Mesendoderm (in vitro differentiated cells): ENCODE measurements around the gene AK4.
A peak's percentile ranks its signal among the peaks of the same experiment; 100 is the strongest.
"Not testable (repeated sequence)": the region's sequence is repeated elsewhere in the genome, so short reads cannot be mapped to it uniquely, and the experiment has no call there.

Experiments
- DNase-seq: peaks from one replicate; pipeline ENCODE4 v3.0.0; 2013
- H2AK5ac ChIP-seq: 2 replicates; pipeline ENCODE4 v1.6.1; 2013; ENCODE audit warnings: low read length, inconsistent platforms
- H2BK120ac ChIP-seq: 2 replicates; pipeline ENCODE4 v1.6.1; 2013; ENCODE audit warnings: low read depth, mild to moderate bottlenecking, low read length, moderate library complexity, mixed read lengths
- H2BK15ac ChIP-seq: replicated peaks from 2 replicates; pipeline ENCODE4 v1.6.1; 2013; ENCODE audit warnings: low read depth, mild to moderate bottlenecking, moderate library complexity
- H2BK5ac ChIP-seq: 2 replicates; pipeline ENCODE4 v1.6.1; 2013; ENCODE audit warnings: low read length, inconsistent platforms
- H3K18ac ChIP-seq: 2 replicates; pipeline ENCODE4 v1.6.1; 2013; ENCODE audit warnings: mild to moderate bottlenecking, low read length, mixed read lengths
- H3K23ac ChIP-seq: one replicate; pipeline ENCODE4 v1.6.1; 2013; ENCODE audit warnings: low read length
- H3K27ac ChIP-seq: 2 replicates; pipeline ENCODE4 v1.5.1; 2013; ENCODE audit warnings: low read depth, mild to moderate bottlenecking, inconsistent platforms, low read length, moderate library complexity
- H3K27me3 ChIP-seq: 2 replicates; pipeline ENCODE4 v1.6.1; 2013; ENCODE audit warnings: low read length, control low read depth, mild to moderate bottlenecking, inconsistent platforms; ENCODE audit not compliant: insufficient read depth, poor library complexity
- H3K36me3 ChIP-seq: 2 replicates; pipeline ENCODE4 v1.6.1; 2013; ENCODE audit warnings: low read length, inconsistent platforms; ENCODE audit not compliant: control insufficient read depth, insufficient read depth
- H3K4ac ChIP-seq: one replicate; pipeline ENCODE4 v1.6.1; 2013; ENCODE audit warnings: low read depth, mild to moderate bottlenecking, low read length, moderate library complexity
- H3K4me1 ChIP-seq: 2 replicates; pipeline ENCODE4 v1.6.1; 2013; ENCODE audit warnings: low read depth, low read length, inconsistent platforms; ENCODE audit not compliant: control insufficient read depth
- H3K4me2 ChIP-seq: 2 replicates; pipeline ENCODE4 v1.6.1; 2013; ENCODE audit warnings: low read length
- H3K4me3 ChIP-seq: 2 replicates; pipeline ENCODE4 v1.5.1; 2013; ENCODE audit warnings: mild to moderate bottlenecking, low read length
- H3K56ac ChIP-seq: one replicate; pipeline ENCODE4 v1.6.1; 2013; ENCODE audit warnings: low read length
- H3K79me1 ChIP-seq: 2 replicates; pipeline ENCODE4 v1.6.1; 2013; ENCODE audit warnings: low read length, inconsistent platforms
- H3K79me2 ChIP-seq: 2 replicates; pipeline ENCODE4 v1.6.1; 2013; ENCODE audit warnings: mild to moderate bottlenecking, low read length; ENCODE audit not compliant: control insufficient read depth, insufficient read depth
- H3K9ac ChIP-seq: 2 replicates; pipeline ENCODE4 v1.6.1; 2013; ENCODE audit warnings: low read length, inconsistent platforms
- H4K5ac ChIP-seq: one replicate; pipeline ENCODE4 v1.6.1; 2013; ENCODE audit warnings: low read length
- H4K8ac ChIP-seq: one replicate; pipeline ENCODE4 v1.6.1; 2013; ENCODE audit warnings: low read depth, mild to moderate bottlenecking, control low read depth, low read length, moderate library complexity
- WGBS: extraction: QIAGEN DNeasy Blood & Tissue Kit; methylation state at CpG from one replicate; pipeline ENCODE4 v1.1.7; 2013; ENCODE audit warnings: low lambda C conversion rate, missing lambda C conversion rate; ENCODE audit not compliant: insufficient coverage; ENCODE audit errors: extremely low coverage; 5-methylcytosine and 5-hydroxymethylcytosine counted together

Gene AK4

DNA sequence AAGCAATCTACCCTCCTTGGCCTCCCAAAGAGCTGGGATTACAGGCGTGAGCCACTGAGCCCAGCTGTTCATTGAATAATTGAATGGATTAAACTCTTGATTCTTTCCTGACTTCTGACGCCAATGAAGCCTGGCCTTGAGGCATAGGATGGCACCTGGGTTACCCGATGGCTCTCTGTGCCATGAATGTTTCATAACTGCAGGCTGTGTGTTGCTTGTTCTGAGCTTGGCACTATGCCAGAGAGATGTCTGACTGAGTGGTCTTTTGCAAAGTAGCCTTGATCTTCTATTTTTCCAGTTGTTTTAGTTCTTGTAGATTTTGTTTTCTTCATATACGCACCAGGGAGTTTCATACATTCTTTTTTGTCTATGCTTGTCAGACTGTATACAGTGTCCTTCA lies 38.5 kb upstream of the AK4 start:
- Histone ChIP-seq H3K4me3 (no peak overlapping the region), H3K79me2 (no peaks in the 10 kb centered on the region), H4K5ac (no peak overlapping the region), H2BK5ac (no peak overlapping the region), H2BK15ac (no peak overlapping the region), H3K36me3 (no peaks in the 10 kb centered on the region), H3K79me1 (no peaks in the 10 kb centered on the region), H3K4me2 (no peak overlapping the region), H3K27me3 (no peaks in the 10 kb centered on the region), H3K4ac (no peak overlapping the region), H3K23ac (no peak overlapping the region), H2BK120ac (no peak overlapping the region), H3K4me1 (no peaks in the 10 kb centered on the region), H3K9ac (no peak overlapping the region), H2AK5ac (no peak overlapping the region), H3K18ac (no peak overlapping the region), H3K56ac (no peak overlapping the region), H3K27ac (no peak overlapping the region), H4K8ac (no peak overlapping the region)
- WGBS, result no CpG with 5 or more reads among the region's 4 CpGs
- no peak for DNase-seq

DNA sequence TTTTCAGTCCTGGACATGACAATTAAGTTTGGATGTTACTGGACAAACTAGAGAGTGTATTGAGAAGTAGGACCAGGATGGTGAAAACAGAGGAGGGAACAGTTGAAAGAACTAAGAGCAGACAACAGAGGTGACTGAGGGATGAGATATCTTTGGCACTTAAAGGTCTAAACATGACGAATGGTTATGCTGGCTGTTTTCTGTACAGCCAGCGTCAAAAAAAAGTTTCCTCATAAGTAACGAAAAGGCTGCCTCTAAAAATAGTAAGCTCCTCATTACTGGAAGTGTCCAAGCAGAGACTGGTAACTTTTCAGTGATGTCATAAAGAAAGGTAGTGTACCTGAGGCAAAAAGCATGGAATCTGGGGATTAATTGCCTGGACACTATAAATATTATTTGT lies 35.2 kb upstream of the AK4 start:
- H3K9ac ChIP-seq, result no peak overlapping the region
- H2BK5ac ChIP-seq, result no peak overlapping the region
- no peak overlapping the region for H2BK120ac ChIP-seq
- H3K36me3 ChIP-seq, result no peaks in the 10 kb centered on the region
- no peaks in the 10 kb centered on the region for H3K79me1 ChIP-seq
- WGBS, result no CpG with 5 or more reads among the region's 3 CpGs
- H4K5ac ChIP-seq, result no peak overlapping the region
- no peak overlapping the region for H3K23ac ChIP-seq
- no peak for DNase-seq
- H3K4ac ChIP-seq, result no peak overlapping the region
- no peak overlapping the region for H3K56ac ChIP-seq
- H3K4me3 ChIP-seq, result no peak overlapping the region
- H4K8ac ChIP-seq, result no peak overlapping the region
- no peak overlapping the region for H3K18ac ChIP-seq
- no peak overlapping the region for H2BK15ac ChIP-seq
- no peak overlapping the region for H2AK5ac ChIP-seq
- no peaks in the 10 kb centered on the region for H3K79me2 ChIP-seq
- no peak overlapping the region for H3K27ac ChIP-seq
- no peaks in the 10 kb centered on the region for H3K27me3 ChIP-seq
- no peak overlapping the region for H3K4me2 ChIP-seq
- no peaks in the 10 kb centered on the region for H3K4me1 ChIP-seq

DNA sequence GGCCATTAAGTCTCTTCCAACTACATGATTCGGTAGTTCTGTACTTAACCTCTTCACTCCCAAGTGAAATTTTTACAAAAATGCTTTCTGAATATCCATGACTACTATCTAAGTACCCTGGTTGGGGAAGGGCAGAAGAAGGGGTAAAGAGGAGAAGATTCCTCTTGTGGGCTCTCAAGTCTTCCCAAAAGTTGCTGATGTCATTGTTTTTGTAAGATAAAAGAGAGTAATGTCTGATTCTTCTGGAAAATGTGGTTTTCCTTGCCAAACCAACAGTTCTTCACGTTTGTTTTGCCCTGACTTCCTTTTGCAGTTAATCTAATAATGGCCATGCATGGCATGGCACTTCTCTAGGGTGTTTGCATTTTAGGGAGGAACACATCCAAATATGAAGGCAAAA lies 34.7 kb upstream of the AK4 start:
- H2BK15ac ChIP-seq, result no peak overlapping the region
- H3K56ac ChIP-seq, result no peak overlapping the region
- H2BK5ac ChIP-seq, result no peak overlapping the region
- no peak overlapping the region for H3K27ac ChIP-seq
- no peak overlapping the region for H3K4ac ChIP-seq
- WGBS, result no CpG with 5 or more reads among the region's 2 CpGs
- H2AK5ac ChIP-seq, result no peak overlapping the region
- H2BK120ac ChIP-seq, result no peak overlapping the region
- no peaks in the 10 kb centered on the region for H3K4me1 ChIP-seq
- no peak overlapping the region for H3K4me3 ChIP-seq
- no peak overlapping the region for H3K18ac ChIP-seq
- H3K4me2 ChIP-seq, result no peak overlapping the region
- no peaks in the 10 kb centered on the region for H3K36me3 ChIP-seq
- no peak overlapping the region for H4K5ac ChIP-seq
- no peak overlapping the region for H3K23ac ChIP-seq
- H4K8ac ChIP-seq, result no peak overlapping the region
- no peak for DNase-seq
- no peaks in the 10 kb centered on the region for H3K79me1 ChIP-seq
- H3K27me3 ChIP-seq, result no peaks in the 10 kb centered on the region
- no peak overlapping the region for H3K9ac ChIP-seq
- no peaks in the 10 kb centered on the region for H3K79me2 ChIP-seq

DNA sequence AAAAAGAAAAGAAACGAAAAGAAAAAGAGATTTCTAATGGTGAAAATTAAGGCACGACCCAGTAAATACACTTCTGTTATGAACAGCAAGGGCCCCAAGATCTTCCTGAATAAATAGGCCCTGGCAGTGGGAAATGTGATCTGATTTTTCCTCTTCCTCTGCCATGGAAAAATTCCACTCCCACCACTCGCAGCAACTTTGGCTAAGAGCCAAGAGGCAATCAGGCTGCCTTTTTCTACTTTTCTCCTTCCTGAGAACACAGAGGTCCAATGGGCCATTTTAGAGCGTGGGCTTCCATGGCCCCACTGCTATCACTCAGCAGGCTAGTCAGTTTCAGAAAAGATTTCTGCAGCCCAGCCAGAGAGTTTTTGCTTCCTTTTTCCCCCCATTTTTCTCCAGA lies 33.7 kb upstream of the AK4 start:
- Histone ChIP-seq H3K23ac (no peak overlapping the region), H3K27ac (no peak overlapping the region), H3K79me2 (no peaks in the 10 kb centered on the region), H2BK15ac (no peak overlapping the region), H3K79me1 (no peaks in the 10 kb centered on the region), H3K4me3 (no peak overlapping the region), H3K4ac (no peak overlapping the region), H4K5ac (no peak overlapping the region), H3K18ac (no peak overlapping the region), H3K27me3 (no peaks in the 10 kb centered on the region), H2AK5ac (no peak overlapping the region), H2BK120ac (no peak overlapping the region), H2BK5ac (no peak overlapping the region), H3K4me1 (no peaks in the 10 kb centered on the region), H3K56ac (no peak overlapping the region), H3K4me2 (no peak overlapping the region), H3K36me3 (no peaks in the 10 kb centered on the region), H3K9ac (no peak overlapping the region), H4K8ac (no peak overlapping the region)
- no peak for DNase-seq
- WGBS, result no CpG with 5 or more reads among the region's 4 CpGs

DNA sequence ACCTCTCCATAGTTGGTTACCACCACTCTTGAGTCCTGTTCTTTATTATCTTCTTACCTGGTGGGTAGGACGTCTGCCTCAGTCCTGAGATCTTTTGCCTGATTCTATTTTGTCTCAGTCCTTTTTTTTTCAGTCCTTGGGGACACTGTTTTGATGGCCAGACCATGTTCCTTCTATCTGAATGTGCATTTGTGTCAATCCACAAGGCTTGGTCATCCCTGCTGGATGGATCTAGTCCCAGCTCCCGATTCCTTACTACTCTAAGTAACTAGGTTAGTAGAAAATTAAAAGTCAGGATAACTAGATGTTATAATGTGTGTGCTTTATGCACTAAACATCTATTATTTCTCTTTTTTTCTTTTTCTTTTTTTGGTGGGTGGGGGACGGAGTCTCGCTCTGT lies 28.1 kb upstream of the AK4 start:
- Histone ChIP-seq H3K9ac (no peak overlapping the region), H3K27ac (no peak overlapping the region), H2AK5ac (no peak overlapping the region), H2BK5ac (no peak overlapping the region), H3K79me2 (no peaks in the 10 kb centered on the region), H3K27me3 (no peaks in the 10 kb centered on the region), H3K56ac (no peak overlapping the region), H3K23ac (no peak overlapping the region), H4K5ac (no peak overlapping the region), H3K79me1 (no peaks in the 10 kb centered on the region), H3K4me2 (no peak overlapping the region), H3K4me3 (no peak overlapping the region), H3K4me1 (no peaks in the 10 kb centered on the region), H2BK120ac (no peak overlapping the region), H3K36me3 (no peaks in the 10 kb centered on the region), H3K4ac (no peak overlapping the region), H2BK15ac (no peak overlapping the region), H4K8ac (no peak overlapping the region), H3K18ac (no peak overlapping the region)
- peak; percentile 8 for DNase-seq
- WGBS, result no CpG with 5 or more reads among the region's 4 CpGs

DNA sequence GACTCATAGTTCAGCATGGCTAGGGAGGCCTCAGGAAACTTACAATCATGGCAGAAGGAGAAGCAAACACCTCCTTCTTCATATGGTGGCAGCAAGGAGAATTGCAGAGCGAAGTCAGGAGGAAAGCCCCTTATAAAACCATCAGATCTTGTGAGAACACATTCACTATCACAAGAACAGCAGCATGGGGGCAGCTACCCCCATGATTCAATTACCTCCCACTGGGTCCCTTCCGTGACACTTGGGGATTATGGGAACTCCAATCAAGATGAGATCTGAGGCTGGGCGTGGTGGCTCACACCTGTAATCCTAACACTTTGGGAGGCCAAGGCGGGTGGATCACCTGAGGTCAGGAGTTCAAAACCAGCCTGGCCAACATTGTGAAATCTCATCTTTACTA lies 18.9 kb upstream of the AK4 start:
- H3K4me1 ChIP-seq, H3K79me1 ChIP-seq, H2BK15ac ChIP-seq, H3K36me3 ChIP-seq, H2BK120ac ChIP-seq, H3K4ac ChIP-seq, H3K4me2 ChIP-seq, H2BK5ac ChIP-seq, H3K9ac ChIP-seq, H2AK5ac ChIP-seq, H3K56ac ChIP-seq, H3K27ac ChIP-seq, H3K18ac ChIP-seq, H3K23ac ChIP-seq, H3K79me2 ChIP-seq, H3K27me3 ChIP-seq, H4K5ac ChIP-seq, H4K8ac ChIP-seq, H3K4me3 ChIP-seq: not testable (repeated sequence)
- peak; percentile 62 for DNase-seq
- WGBS, result no CpG with 5 or more reads among the region's 4 CpGs
